ENCODE results near the gene FIBP. TPM values are rescaled to one million over a fixed set of nuclear protein-coding genes. Genes with fewer than 3 reads are reported as not detected.

FIBP gene
- total and polyA plus RNA-seq, 2 of the 4 experiments (the other 2 are of a cell fraction): 141 to 182 TPM

DNA sequence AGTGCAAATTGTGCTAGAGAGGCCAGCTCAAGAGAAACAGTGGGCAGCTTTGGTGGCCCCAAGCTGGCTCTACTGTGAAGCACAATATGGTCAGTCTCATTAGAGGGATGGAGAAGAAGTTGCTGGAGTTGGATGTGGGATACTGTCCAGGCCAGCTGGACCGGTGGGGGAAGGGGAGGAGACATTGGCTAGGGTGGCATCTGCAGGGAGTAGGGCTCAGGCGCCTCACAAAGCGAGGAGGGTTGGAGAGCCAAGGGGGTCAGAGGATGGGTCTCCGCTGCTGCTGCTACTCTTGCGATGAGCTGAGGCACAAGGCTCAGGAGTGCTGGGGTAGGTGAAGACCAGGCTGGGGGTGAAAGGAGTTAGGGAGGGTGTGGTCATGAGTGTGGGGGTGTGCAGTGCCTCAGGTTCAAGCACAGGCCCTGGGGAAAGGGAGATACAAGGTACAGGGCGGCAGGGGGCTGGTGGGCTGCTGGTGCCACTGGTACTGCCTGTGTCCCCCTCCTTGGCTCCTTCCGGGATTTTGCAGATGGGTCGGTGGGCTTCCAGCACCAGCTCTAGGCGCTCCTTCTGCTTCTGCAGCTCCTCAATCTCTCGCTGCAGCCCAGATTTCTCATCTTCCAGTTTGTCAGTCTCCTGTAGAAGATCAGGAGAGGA is 4.5 kb upstream of the FIBP start:
- Histone ChIP-seq H3K4ac (ENCODE audit: low read depth, low read length) (0 out of 2 replicates have a peak overlapping the region, but pooled peaks have one; percentile 2), H3K9me1 (ENCODE audit: insufficient read depth, low read length) (0 out of 2 replicates have a peak, but pooled peaks cover 4% of the 10 kb centered on the region), H3K4me3 (ENCODE audit: insufficient read depth, low read depth, low read length) (no peak overlapping the region), H3K56ac (ENCODE audit: extremely low read depth, insufficient read depth, low read length) (no peak overlapping the region), H4K91ac (ENCODE audit: insufficient read depth, low read depth, low read length) (no peak overlapping the region), H2AK5ac (ENCODE audit: low read depth, low read length) (no peak overlapping the region), H2AK9ac (replicated peaks; ENCODE audit: low read depth, low read length, poor library complexity) (no peak overlapping the region), H2BK15ac (ENCODE audit: low read depth, low read length) (no peak overlapping the region), H3K79me1 (ENCODE audit: low read depth in 1 of 2, low read length in 2 of 2) (peaks cover 0 to 28% of the 10 kb centered on the region in 2 experiments; a peak in 3 of 4 replicates), H3K18ac (ENCODE audit: low read depth, low read length) (no peak overlapping the region), H2BK5ac (ENCODE audit: low read depth, low read length, poor library complexity, severe bottlenecking) (peak overlapping the region; percentile 25), H3K9me3 (ENCODE audit: control insufficient read depth, insufficient read depth, low read length) (no peaks in the 10 kb centered on the region), H4K5ac (ENCODE audit: low read depth, low read length) (no peak overlapping the region), H4K8ac (ENCODE audit: low read depth in 2 of 2, low read length in 2 of 2) (no peak overlapping the region), H3K9ac (ENCODE audit: low read depth, low read length) (peak overlapping the region; percentile 88; the same call in 1 of the 2 replicates), H3K4me2 (ENCODE audit: low read depth, low read length) (peak overlapping the region; percentile 84), H2AFZ (replicated peaks; ENCODE audit: low read length, poor library complexity) (no peak overlapping the region), H3K27me3 (ENCODE audit: control insufficient read depth, insufficient read depth, low read length) (no peaks in the 10 kb centered on the region), H3K4me1 (ENCODE audit: control insufficient read depth, insufficient read depth, low read length) (peaks cover 40% of the 10 kb centered on the region), H3K27ac (ENCODE audit: insufficient read depth, low read length) (peak overlapping the region; percentile 93), H2BK20ac (ENCODE audit: low read depth, low read length) (no peak overlapping the region), H3K23ac (ENCODE audit: low read depth, low read length) (peak overlapping the region; percentile 38; the same call in 1 of the 2 replicates), H3K36me3 (ENCODE audit: control insufficient read depth, insufficient read depth, low read length) (peaks cover 43% of the 10 kb centered on the region), H3K14ac (replicated peaks; ENCODE audit: low read depth, low read length) (0 out of 2 replicates have a peak overlapping the region, but pooled peaks have one; percentile 11), H4K20me1 (ENCODE audit: insufficient read depth, low read length) (peaks cover 77% of the 10 kb centered on the region), H2BK120ac (ENCODE audit: low read depth, low read length) (no peak overlapping the region)
- ChIA-PET POLR2A (ENCODE audit: unreplicated experiment) (interaction anchor here (1.6 kb wide), 1 partner anchor 9 kb away, joined by 6 read pairs; no protein-coding TSS in a partner anchor), CTCF (no interaction called here)
- BruUV-seq (replicated peaks): TSS peak; percentile 12
- dilution Hi-C loops (cut with HindIII; ENCODE audit: low sequenced_read_pairs, unreplicated experiment) (no loop called here), in situ Hi-C loops (cut with MboI; ENCODE audit: low sequenced_read_pairs) (loop anchor here (5.0 kb wide), 1 partner anchor 70 kb away; the partner anchor contains the start of gene SART1), intact Hi-C loops (cut with micrococcal nuclease) (no loop called here)
- TF ChIP-seq POLR2A (IDR thresholded peaks at IDR 0.05; ENCODE audit: low read depth, low read length): peak; percentile 3; the same call in 1 of the 2 replicates
- TF ChIP-seq, protein P1, sequence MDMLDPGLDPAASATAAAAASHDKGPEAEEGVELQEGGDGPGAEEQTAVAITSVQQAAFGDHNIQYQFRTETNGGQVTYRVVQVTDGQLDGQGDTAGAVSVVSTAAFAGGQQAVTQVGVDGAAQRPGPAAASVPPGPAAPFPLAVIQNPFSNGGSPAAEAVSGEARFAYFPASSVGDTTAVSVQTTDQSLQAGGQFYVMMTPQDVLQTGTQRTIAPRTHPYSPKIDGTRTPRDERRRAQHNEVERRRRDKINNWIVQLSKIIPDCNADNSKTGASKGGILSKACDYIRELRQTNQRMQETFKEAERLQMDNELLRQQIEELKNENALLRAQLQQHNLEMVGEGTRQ (IDR thresholded peaks at IDR 0.05; ENCODE audit: low read depth, low read length): no peak
- WGBS, 2 experiments (ENCODE audit: extremely low coverage in 2 of 2, insufficient read length in 1 of 2): 40% methylated on average over 2 of the region's 10 CpGs; no CpG with 5 or more reads in 1 of the 2 experiments
- DNase-seq (no peak), ATAC-seq (ENCODE audit: low read depth) (no peak)
